Ishikawa (cell line): ENCODE results near the gene SMO.

Experiments
- CREB1 ChIP-seq: IDR thresholded peaks from 2 replicates; pipeline ENCODE4 v1.6.1; 2012; ENCODE audit warnings: low read depth
- EGR1 ChIP-seq: IDR thresholded peaks from 2 replicates; pipeline ENCODE4 v1.6.1; 2012
- EP300 ChIP-seq: IDR thresholded peaks from 2 replicates; pipeline ENCODE4 v1.6.1; 2012; ENCODE audit warnings: borderline replicate concordance
- FOXM1 ChIP-seq: IDR thresholded peaks from 2 replicates; pipeline ENCODE4 v1.6.1; 2012; ENCODE audit warnings: low read depth, borderline replicate concordance
- RAD21 ChIP-seq: IDR thresholded peaks from 2 replicates; pipeline ENCODE4 v1.6.1; 2012; ENCODE audit warnings: low read depth
- YY1 ChIP-seq: IDR thresholded peaks from 2 replicates; pipeline ENCODE4 v1.6.1; 2012; ENCODE audit warnings: low read depth
- TF ChIP-seq, protein P1 (sequence below): IDR thresholded peaks from 2 replicates; pipeline ENCODE4 v1.6.1; 2012
- TF ChIP-seq, protein P2 (sequence below): IDR thresholded peaks from 2 replicates; pipeline ENCODE4 v1.6.1; 2012

DNA sequence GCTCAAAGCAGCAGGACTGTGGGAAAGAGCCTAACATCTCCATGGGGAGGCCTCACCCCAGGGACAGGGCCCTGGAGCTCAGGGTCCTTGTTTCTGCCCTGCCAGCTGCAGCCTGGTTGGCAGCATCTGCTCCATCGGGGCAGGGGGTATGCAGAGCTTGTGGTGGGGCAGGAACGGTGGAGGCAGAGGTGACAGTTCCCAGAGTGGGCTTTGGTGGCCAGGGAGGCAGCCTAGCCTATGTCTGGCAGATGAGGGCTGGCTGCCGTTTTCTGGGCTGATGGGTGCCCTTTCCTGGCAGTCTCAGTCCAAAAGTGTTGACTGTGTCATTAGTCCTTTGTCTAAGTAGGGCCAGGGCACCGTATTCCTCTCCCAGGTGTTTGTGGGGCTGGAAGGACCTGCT is 24.2 kb downstream of the SMO start:
- TF ChIP-seq CREB1: no peak
- TF ChIP-seq, protein P1, sequence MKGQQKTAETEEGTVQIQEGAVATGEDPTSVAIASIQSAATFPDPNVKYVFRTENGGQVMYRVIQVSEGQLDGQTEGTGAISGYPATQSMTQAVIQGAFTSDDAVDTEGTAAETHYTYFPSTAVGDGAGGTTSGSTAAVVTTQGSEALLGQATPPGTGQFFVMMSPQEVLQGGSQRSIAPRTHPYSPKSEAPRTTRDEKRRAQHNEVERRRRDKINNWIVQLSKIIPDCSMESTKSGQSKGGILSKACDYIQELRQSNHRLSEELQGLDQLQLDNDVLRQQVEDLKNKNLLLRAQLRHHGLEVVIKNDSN: no peak
- no peak for TF ChIP-seq FOXM1
- no peak for TF ChIP-seq YY1
- TF ChIP-seq EP300: no peak
- TF ChIP-seq EGR1: no peak
- TF ChIP-seq, protein P2, sequence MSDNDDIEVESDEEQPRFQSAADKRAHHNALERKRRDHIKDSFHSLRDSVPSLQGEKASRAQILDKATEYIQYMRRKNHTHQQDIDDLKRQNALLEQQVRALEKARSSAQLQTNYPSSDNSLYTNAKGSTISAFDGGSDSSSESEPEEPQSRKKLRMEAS: no peak
- TF ChIP-seq RAD21: no peak
